Calu3 (cell line): ENCODE measurements around the gene STX10. TPM values are rescaled to one million over a fixed set of nuclear protein-coding genes. Genes with fewer than 3 reads are reported as not detected.
"Not testable (repeated sequence)": the region's sequence is repeated elsewhere in the genome, so short reads cannot be mapped to it uniquely, and the experiment has no call there.

Source experiments
- BruUV-seq: library from RNA; stranded (reverse); fragments of 400-500 nt; replicated peaks from 2 replicates; lab custom pipeline; 2021; lab: Mats Ljungman, UMichigan
- CTCF ChIA-PET: fragments of 300-600 bp; sonication (Branson Sonifier 250); formaldehyde crosslinking; loops from one replicate; lab custom pipeline; 2022; ENCODE audit warnings: antibody characterized with exemption; lab: Charles Lee
- DNase-seq: peaks from one replicate; pipeline ENCODE4 v3.0.0; 2022
- H3K27ac Mint-ChIP-seq: one replicate; pipeline ENCODE4 v1.8.0; 2022; ENCODE audit warnings: mixed read lengths; ENCODE audit not compliant: unreplicated experiment
- H3K27me3 Mint-ChIP-seq: one replicate; pipeline ENCODE4 v1.8.0; 2022; ENCODE audit warnings: mixed read lengths; ENCODE audit not compliant: unreplicated experiment
- H3K36me3 Mint-ChIP-seq: one replicate; pipeline ENCODE4 v1.8.0; 2022; ENCODE audit warnings: mild to moderate bottlenecking, moderate library complexity, mixed read lengths; ENCODE audit not compliant: insufficient read depth, unreplicated experiment
- H3K4me1 Mint-ChIP-seq: one replicate; pipeline ENCODE4 v1.8.0; 2022; ENCODE audit warnings: mild to moderate bottlenecking, low read depth, mixed read lengths; ENCODE audit not compliant: unreplicated experiment
- H3K4me3 Mint-ChIP-seq: one replicate; pipeline ENCODE4 v1.8.0; 2022; ENCODE audit warnings: mild to moderate bottlenecking, low read depth, moderate library complexity, mixed read lengths; ENCODE audit not compliant: unreplicated experiment
- H3K9me3 Mint-ChIP-seq: one replicate; pipeline ENCODE4 v1.8.0; 2022; ENCODE audit warnings: low read depth, mixed read lengths; ENCODE audit not compliant: unreplicated experiment
- intact Hi-C: fragments of 100-400 bp; cut with micrococcal nuclease; formaldehyde crosslinking; loops from one replicate; pipeline ENCODE4 v1.10.0; 2022; ENCODE audit not compliant: unreplicated experiment
- total RNA-seq: library from RNA; stranded (reverse); gene quantifications from 2 replicates; pipeline ENCODE4 v1.2.3, GENCODE V29; 2022
- TF ChIP-seq, protein P1 (sequence below): fragments of 200-600 bp; IDR thresholded peaks from one replicate; pipeline ENCODE4 v1.8.0; 2022; ENCODE audit warnings: antibody characterized with exemption; ENCODE audit not compliant: unreplicated experiment

Gene STX10
- total RNA-seq, 1 experiment from 2014 or later: 52.3 TPM

GRCh38 chr19:13181747-13182388 lies 31.7 kb upstream of the STX10 start:
- Mint-ChIP-seq H3K27ac (no peak overlapping the region), H3K9me3 (no peaks in the 10 kb centered on the region), H3K36me3 (no peaks in the 10 kb centered on the region), H3K27me3 (no peaks in the 10 kb centered on the region), H3K4me1 (no peaks in the 10 kb centered on the region), H3K4me3 (no peak overlapping the region)
- BruUV-seq: no TSS peak
- intact Hi-C loops: no loop called here
- DNase-seq: no peak
- TF ChIP-seq, protein P1, sequence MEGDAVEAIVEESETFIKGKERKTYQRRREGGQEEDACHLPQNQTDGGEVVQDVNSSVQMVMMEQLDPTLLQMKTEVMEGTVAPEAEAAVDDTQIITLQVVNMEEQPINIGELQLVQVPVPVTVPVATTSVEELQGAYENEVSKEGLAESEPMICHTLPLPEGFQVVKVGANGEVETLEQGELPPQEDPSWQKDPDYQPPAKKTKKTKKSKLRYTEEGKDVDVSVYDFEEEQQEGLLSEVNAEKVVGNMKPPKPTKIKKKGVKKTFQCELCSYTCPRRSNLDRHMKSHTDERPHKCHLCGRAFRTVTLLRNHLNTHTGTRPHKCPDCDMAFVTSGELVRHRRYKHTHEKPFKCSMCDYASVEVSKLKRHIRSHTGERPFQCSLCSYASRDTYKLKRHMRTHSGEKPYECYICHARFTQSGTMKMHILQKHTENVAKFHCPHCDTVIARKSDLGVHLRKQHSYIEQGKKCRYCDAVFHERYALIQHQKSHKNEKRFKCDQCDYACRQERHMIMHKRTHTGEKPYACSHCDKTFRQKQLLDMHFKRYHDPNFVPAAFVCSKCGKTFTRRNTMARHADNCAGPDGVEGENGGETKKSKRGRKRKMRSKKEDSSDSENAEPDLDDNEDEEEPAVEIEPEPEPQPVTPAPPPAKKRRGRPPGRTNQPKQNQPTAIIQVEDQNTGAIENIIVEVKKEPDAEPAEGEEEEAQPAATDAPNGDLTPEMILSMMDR: no peak
- CTCF ChIA-PET: interaction anchor here (0.7 kb wide), 2 partner anchors 17 to 501 kb away, joined by 3 to 4 read pairs; no protein-coding TSS in a partner anchor

- H3K36me3 Mint-ChIP-seq, BruUV-seq, H3K27me3 Mint-ChIP-seq, DNase-seq, H3K9me3 Mint-ChIP-seq, H3K27ac Mint-ChIP-seq, H3K4me1 Mint-ChIP-seq, H3K4me3 Mint-ChIP-seq, intact Hi-C loops: not testable (repeated sequence)
- CTCF ChIA-PET: interaction anchor here (0.6 kb wide), 1 partner anchor 416 kb away, joined by 8 read pairs; no protein-coding TSS in a partner anchor
Measured at GRCh38 chr19:13178291-13178690, 28.1 kb upstream of the STX10 start.

DNA sequence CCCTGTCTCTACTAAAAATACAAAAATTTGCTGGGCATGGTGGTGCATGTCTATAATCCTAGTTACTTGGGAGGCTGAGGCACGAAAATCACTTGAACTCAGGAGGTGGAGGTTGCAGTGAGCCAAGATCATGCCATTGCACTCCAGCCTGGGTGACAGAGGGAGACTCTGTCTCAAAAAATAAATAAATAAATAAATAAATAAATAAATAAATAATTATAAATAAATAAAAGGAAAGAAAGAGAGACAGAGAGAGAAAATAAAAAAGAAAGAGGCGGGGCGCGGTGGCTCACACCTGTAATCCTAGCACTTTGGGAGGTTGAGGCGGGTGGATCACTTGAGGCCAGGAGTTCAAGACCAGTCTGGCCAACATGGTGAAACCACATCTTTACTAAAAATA lies 27.4 kb upstream of the STX10 start:
- BruUV-seq, H3K9me3 Mint-ChIP-seq, intact Hi-C loops, H3K36me3 Mint-ChIP-seq, H3K27me3 Mint-ChIP-seq, H3K4me1 Mint-ChIP-seq, H3K4me3 Mint-ChIP-seq, DNase-seq, H3K27ac Mint-ChIP-seq: not testable (repeated sequence)
- CTCF ChIA-PET: interaction anchor here (0.6 kb wide), 1 partner anchor 416 kb away, joined by 8 read pairs; no protein-coding TSS in a partner anchor

DNA sequence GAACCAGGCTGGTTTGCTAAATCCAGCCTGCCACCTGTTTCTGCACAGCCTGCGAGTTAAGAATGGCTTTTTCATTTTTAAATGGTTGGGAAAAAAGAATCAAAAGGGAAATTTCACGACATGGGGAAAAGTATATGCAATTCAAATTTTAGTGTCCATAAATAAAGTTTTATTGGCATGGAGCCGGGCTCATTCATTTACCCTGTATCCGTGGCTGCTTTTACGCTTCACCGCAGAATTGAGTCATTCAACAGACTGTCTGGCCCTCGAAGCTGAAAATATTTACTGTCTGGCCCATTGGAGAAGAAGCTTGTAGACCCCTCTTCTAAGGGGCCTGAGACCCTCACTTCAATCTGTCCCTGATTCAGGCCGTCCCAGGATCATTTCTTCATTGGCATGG lies 26.2 kb upstream of the STX10 start:
- H3K4me1 Mint-ChIP-seq: peaks cover 15% of the 10 kb centered on the region
- TF ChIP-seq, protein P1: no peak
- peaks cover 7% of the 10 kb centered on the region for H3K36me3 Mint-ChIP-seq
- no peak overlapping the region for H3K4me3 Mint-ChIP-seq
- H3K27me3 Mint-ChIP-seq: no peaks in the 10 kb centered on the region
- intact Hi-C loops: no loop called here
- CTCF ChIA-PET: interaction anchor here (0.7 kb wide), 1 partner anchor 136 kb away, joined by 3 read pairs; no protein-coding TSS in a partner anchor
- H3K27ac Mint-ChIP-seq: no peak overlapping the region
- DNase-seq: no peak
- H3K9me3 Mint-ChIP-seq: no peaks in the 10 kb centered on the region
- no TSS peak for BruUV-seq

- Mint-ChIP-seq H3K9me3 (no peaks in the 10 kb centered on the region), H3K27ac (no peak overlapping the region), H3K36me3 (peaks cover 22% of the 10 kb centered on the region), H3K4me3 (no peak overlapping the region), H3K27me3 (no peaks in the 10 kb centered on the region), H3K4me1 (peaks cover 38% of the 10 kb centered on the region)
- CTCF ChIA-PET: interaction anchor here (0.7 kb wide), 1 partner anchor 272 kb away, joined by 3 read pairs; no protein-coding TSS in a partner anchor
- no peak for DNase-seq
- TF ChIP-seq, protein P1: no peak
- no TSS peak for BruUV-seq
- intact Hi-C loops: no loop called here
Measured at GRCh38 chr19:13173139-13173737, 23.1 kb upstream of the STX10 start.
